ENCODE data around the gene TRIM61. TPM values are rescaled to one million over a fixed set of nuclear protein-coding genes. Genes with fewer than 3 reads are reported as not detected.

The TRIM61 gene
- polyA plus RNA-seq, 1 of the 3 experiments (the other 2 are of a cell fraction), result not detected

- no peaks in the 10 kb centered on the region for H3F3A ChIP-seq (replicated peaks; ENCODE audit: insufficient read depth)
- no peaks in the 10 kb centered on the region for H3K79me2 ChIP-seq (ENCODE audit: insufficient read depth)
- H3K9me3 ChIP-seq, result no peaks in the 10 kb centered on the region
- no peak overlapping the region for H3K4me3 ChIP-seq (ENCODE audit: low read depth in 2 of 2, low read length in 1 of 2)
- DNase-seq, result no peak
- H2AFZ ChIP-seq (ENCODE audit: low read depth), result no peak overlapping the region
- H3K27ac ChIP-seq (ENCODE audit: low read depth in 2 of 2, low read length in 1 of 2), result no peak overlapping the region
- no peak overlapping the region for H3K9ac ChIP-seq
- TF ChIP-seq, protein P1, sequence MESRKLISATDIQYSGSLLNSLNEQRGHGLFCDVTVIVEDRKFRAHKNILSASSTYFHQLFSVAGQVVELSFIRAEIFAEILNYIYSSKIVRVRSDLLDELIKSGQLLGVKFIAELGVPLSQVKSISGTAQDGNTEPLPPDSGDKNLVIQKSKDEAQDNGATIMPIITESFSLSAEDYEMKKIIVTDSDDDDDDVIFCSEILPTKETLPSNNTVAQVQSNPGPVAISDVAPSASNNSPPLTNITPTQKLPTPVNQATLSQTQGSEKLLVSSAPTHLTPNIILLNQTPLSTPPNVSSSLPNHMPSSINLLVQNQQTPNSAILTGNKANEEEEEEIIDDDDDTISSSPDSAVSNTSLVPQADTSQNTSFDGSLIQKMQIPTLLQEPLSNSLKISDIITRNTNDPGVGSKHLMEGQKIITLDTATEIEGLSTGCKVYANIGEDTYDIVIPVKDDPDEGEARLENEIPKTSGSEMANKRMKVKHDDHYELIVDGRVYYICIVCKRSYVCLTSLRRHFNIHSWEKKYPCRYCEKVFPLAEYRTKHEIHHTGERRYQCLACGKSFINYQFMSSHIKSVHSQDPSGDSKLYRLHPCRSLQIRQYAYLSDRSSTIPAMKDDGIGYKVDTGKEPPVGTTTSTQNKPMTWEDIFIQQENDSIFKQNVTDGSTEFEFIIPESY (IDR thresholded peaks at IDR 0.05; ENCODE audit: borderline replicate concordance, low read depth), result no peak
- no peak for TF ChIP-seq MEF2A (IDR thresholded peaks at IDR 0.05; ENCODE audit: borderline replicate concordance, low read depth)
- TF ChIP-seq, protein P2, sequence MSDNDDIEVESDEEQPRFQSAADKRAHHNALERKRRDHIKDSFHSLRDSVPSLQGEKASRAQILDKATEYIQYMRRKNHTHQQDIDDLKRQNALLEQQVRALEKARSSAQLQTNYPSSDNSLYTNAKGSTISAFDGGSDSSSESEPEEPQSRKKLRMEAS (IDR thresholded peaks at IDR 0.05; ENCODE audit: low read depth), result no peak
- H4K20me1 ChIP-seq (ENCODE audit: insufficient read depth), result no peaks in the 10 kb centered on the region
- H3K36me3 ChIP-seq (replicated peaks in 1 of 2; ENCODE audit: control insufficient read depth in 1 of 2, insufficient read depth in 2 of 2, low read length in 1 of 2), result no peaks in the 10 kb centered on the region
- H3K9me2 ChIP-seq, result no peaks in the 10 kb centered on the region
- WGBS (ENCODE audit: low lambda C conversion rate), result 3% methylated on average over 2 of the region's 2 CpGs
- ChIA-PET POLR2A (no interaction called here), CTCF (no interaction called here)
- H3K4me1 ChIP-seq (ENCODE audit: control insufficient read depth in 1 of 2, insufficient read depth in 2 of 2, low read depth in 1 of 2, low read length in 1 of 2), result no peaks in the 10 kb centered on the region
- no peak overlapping the region for H3K4me2 ChIP-seq
- H3K27me3 ChIP-seq (ENCODE audit: insufficient read depth), result no peaks in the 10 kb centered on the region; the same call in 1 of the 2 replicates
These were observed 51.2 kb downstream of the TRIM61 start for GRCh38 chr4:164926301-164926700.

- no peak overlapping the region for H3K27ac ChIP-seq (ENCODE audit: low read depth in 2 of 2, low read length in 1 of 2)
- H3K9ac ChIP-seq, result no peak overlapping the region
- CTCF ChIA-PET, result no interaction called here
- H3K9me2 ChIP-seq, result no peaks in the 10 kb centered on the region
- no peaks in the 10 kb centered on the region for H3K36me3 ChIP-seq (replicated peaks in 1 of 2; ENCODE audit: control insufficient read depth in 1 of 2, insufficient read depth in 2 of 2, low read length in 1 of 2)
- TF ChIP-seq, protein P3, sequence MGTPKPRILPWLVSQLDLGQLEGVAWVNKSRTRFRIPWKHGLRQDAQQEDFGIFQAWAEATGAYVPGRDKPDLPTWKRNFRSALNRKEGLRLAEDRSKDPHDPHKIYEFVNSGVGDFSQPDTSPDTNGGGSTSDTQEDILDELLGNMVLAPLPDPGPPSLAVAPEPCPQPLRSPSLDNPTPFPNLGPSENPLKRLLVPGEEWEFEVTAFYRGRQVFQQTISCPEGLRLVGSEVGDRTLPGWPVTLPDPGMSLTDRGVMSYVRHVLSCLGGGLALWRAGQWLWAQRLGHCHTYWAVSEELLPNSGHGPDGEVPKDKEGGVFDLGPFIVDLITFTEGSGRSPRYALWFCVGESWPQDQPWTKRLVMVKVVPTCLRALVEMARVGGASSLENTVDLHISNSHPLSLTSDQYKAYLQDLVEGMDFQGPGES (IDR thresholded peaks at IDR 0.05; ENCODE audit: low read depth, low read length), result no peak
- TF ChIP-seq YY1 (IDR thresholded peaks at IDR 0.05; ENCODE audit: low read depth) (no peak), POLR2AphosphoS5 (IDR thresholded peaks at IDR 0.05; ENCODE audit: low read depth, low read length) (no peak), MEF2A (IDR thresholded peaks at IDR 0.05; ENCODE audit: borderline replicate concordance, low read depth) (no peak), FOSL2 (IDR thresholded peaks at IDR 0.05; ENCODE audit: borderline replicate concordance, low read depth) (no peak), EP300 (IDR thresholded peaks at IDR 0.05; ENCODE audit: borderline replicate concordance in 1 of 2, low read depth in 1 of 2, low read length in 1 of 2) (no peak), TEAD4 (IDR thresholded peaks at IDR 0.05; ENCODE audit: borderline replicate concordance, insufficient read depth) (no peak), GATA2 (CRISPR knock-in tag; IDR thresholded peaks at IDR 0.05) (no peak), TAF1 (IDR thresholded peaks at IDR 0.05; ENCODE audit: borderline replicate concordance, low read depth, low read length) (no peak), RFX5 (IDR thresholded peaks at IDR 0.05; ENCODE audit: low read length) (no peak), RAD21 (IDR thresholded peaks at IDR 0.05; ENCODE audit: low read length) (no peak), SIN3A (IDR thresholded peaks at IDR 0.05; ENCODE audit: borderline replicate concordance, low read depth, low read length) (no peak), FOXM1 (IDR thresholded peaks at IDR 0.05; ENCODE audit: low read depth) (no peak), MXI1 (IDR thresholded peaks at IDR 0.05; ENCODE audit: low read depth, low read length) (no peak), SMC3 (IDR thresholded peaks at IDR 0.05; ENCODE audit: low read depth, low read length) (no peak), GABPA (IDR thresholded peaks at IDR 0.05; ENCODE audit: low read depth) (no peak), PBX3 (IDR thresholded peaks at IDR 0.05) (no peak), FOXJ3 (CRISPR knock-in tag; IDR thresholded peaks at IDR 0.05) (no peak)
- WGBS (ENCODE audit: low lambda C conversion rate), result 5% methylated on average over 3 of the region's 3 CpGs
- H3K79me2 ChIP-seq (ENCODE audit: insufficient read depth), result no peaks in the 10 kb centered on the region
- H4K20me1 ChIP-seq (ENCODE audit: insufficient read depth), result no peaks in the 10 kb centered on the region
- H3K4me1 ChIP-seq (ENCODE audit: control insufficient read depth in 1 of 2, insufficient read depth in 2 of 2, low read depth in 1 of 2, low read length in 1 of 2), result no peaks in the 10 kb centered on the region
- no peak for DNase-seq
- H3K4me3 ChIP-seq (ENCODE audit: low read depth in 2 of 2, low read length in 1 of 2), result no peak overlapping the region
- H3K9me3 ChIP-seq, result no peaks in the 10 kb centered on the region
- no peak overlapping the region for H3K4me2 ChIP-seq
- POLR2A ChIA-PET, result no interaction called here
- H3F3A ChIP-seq (replicated peaks; ENCODE audit: insufficient read depth), result no peaks in the 10 kb centered on the region
- H3K27me3 ChIP-seq (ENCODE audit: insufficient read depth), result no peaks in the 10 kb centered on the region
- no peak overlapping the region for H2AFZ ChIP-seq (ENCODE audit: low read depth)
These were observed 52.7 kb downstream of the TRIM61 start for GRCh38 chr4:164924670-164925238.

Data from SK-N-SH (cell line).